Measurements from ENCODE around the gene YKT6.
A peak's percentile ranks its signal among the peaks of the same experiment; 100 is the strongest.

The YKT6 gene

DNA sequence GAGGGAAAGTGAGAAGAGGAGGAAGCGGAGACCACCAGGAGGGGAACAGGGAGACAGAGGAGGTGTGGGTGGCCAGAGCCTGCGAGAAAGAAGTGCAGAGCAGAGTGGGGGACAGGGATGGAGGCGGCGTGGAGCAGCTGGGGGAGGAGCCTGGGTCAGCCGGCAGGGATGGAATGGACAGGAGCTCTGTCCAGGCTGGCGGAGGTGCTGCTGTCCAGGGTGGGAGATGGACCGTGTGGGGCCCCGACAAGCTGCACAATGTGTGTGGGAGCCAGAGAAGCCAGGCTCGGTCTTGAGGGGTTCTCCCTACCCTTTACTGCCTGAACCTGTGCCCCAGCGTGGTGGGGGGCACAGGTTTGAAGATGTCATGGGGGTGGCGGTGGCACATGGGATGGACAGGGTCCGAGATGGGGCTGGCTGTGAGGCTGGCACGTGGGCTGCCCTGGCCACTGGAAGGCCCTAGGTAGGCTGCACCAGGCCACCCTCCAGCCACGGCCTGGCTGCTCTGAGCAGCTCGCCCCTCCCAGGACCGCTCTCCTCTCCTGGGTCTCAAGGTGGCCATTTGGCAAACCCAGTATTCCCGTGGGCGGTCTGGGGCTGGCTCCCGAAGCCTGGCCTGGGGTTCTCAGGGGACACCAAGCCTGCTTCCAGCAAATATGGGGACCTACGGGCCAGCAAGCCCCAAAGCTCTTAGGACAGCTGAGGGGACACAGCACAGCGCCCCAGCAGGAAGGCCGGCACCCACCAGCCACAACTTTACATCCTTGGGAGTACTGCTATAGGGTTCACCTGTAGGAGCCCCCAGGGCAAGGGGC is 32.3 kb downstream of the YKT6 start:
- no peak for DNase-seq (ENCODE audit: low read depth, low spot score)

- no peak for DNase-seq (ENCODE audit: low read depth, low spot score)
Measured at GRCh38 chr7:44235066-44235465, 34.3 kb downstream of the YKT6 start.

DNA sequence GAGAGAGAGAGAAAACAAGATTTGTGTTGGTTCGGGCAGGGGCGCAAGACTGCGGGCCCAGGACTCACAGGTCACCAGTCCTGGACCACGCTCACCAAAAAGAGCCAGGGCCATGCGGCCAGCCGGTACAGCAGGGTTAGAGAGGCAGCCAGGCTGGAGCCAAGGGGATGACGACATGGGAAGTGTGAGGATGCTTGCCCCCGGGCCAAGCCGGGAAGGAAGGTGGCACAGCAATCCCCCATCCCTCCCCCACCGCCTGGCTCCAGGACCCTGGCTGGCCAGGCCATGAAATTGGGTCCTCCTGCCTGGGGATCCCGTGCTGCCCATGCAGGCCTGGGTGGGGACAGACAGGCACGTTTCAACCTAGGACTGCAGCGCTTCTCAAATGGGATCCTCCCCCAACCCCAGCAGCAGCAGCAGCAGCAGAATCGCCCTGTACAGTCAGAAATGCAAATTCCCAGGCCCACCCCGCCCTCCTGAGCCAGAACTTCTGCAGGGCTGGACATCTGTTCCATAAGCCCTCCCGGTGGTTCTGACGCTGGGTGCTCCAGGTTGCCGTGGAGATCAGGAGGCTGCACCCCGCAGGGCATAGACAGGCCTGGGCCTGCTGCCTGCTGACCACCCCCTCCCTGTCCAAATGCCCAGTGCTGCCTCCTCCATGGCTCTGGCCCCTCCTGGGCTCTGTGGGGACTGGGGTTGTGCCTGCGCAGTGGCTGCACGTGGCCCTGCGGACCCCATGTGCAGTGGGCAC is 35.0 kb downstream of the YKT6 start:
- DNase-seq (ENCODE audit: low read depth, low spot score), result no peak

GRCh38 chr7:44236333-44236728 is 35.6 kb downstream of the YKT6 start:
- DNase-seq (ENCODE audit: low read depth, low spot score), result peak; percentile 58

- DNase-seq (ENCODE audit: low read depth, low spot score), result no peak
Measured at GRCh38 chr7:44237696-44238095, 36.9 kb downstream of the YKT6 start.

DNA sequence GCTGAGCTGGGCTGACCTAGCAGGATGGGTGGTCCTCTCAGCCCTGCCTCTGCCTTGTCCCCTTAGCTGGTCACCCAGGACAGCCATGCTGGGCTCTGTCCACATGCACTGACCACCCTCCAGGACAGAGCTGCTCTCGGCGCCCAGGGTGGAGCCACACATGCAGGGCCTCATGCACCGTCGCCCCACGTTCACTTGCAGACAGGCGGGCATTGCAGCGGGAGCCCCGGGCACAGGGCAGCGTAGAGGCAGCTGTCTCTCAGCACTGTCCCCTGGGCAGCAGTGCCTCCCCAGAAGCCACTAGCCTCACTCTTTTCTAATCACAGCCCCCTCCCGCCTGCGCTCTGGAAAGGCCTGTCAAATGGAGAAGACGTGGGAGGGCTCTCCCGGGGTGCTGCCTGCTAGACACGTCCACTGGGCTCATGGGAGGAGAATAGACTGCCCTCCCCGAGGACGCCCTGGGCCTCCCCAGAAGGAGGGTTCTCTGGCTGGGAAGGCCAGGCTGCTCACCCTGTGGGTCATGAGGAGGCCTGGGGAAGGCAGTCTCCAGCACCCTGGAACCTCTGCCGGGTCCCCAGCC is 37.4 kb downstream of the YKT6 start:
- DNase-seq (ENCODE audit: low read depth, low spot score), result no peak

DNA sequence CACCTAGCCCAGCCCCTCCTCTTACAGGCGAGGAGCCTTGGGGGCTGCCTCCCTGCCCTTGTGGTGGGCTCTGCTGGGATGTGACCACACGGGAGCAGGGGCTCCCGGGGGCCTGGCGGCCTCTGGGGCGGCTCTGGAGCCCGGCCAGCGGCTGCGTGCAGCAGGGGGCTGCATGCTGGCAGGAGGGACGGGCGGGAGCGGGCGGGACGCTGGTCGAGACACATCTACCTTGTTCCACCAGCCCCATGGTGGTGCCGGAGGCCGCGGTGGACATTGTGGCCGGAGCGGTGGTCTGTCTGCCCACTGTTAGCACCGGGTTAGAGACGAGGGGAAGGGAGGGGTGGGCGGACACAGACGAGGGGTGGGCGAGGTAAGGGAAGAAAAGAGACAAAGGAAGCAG is 38.6 kb downstream of the YKT6 start:
- DNase-seq (ENCODE audit: low read depth, low spot score), result no peak

DNA sequence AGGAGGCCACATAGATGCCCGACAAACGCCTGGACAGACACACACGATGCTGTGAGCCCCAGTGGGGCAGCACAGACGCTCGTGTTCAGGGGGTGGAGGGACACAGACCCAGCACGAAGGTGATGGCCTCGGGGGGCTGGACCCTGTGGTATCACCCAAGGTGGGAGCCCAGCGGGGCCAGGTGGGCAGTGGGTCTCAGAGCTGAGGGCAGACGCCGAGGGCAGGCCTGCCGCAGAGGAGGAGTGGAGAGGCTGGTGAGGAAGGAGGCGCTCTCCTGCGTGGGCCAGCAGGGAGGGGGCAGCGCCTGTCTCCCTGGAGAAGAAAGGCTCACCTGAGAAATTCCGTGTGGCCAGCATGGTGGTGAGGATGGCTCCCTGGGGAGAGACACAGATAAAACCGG is 39.6 kb downstream of the YKT6 start:
- DNase-seq (ENCODE audit: low read depth, low spot score), result no peak

DNA sequence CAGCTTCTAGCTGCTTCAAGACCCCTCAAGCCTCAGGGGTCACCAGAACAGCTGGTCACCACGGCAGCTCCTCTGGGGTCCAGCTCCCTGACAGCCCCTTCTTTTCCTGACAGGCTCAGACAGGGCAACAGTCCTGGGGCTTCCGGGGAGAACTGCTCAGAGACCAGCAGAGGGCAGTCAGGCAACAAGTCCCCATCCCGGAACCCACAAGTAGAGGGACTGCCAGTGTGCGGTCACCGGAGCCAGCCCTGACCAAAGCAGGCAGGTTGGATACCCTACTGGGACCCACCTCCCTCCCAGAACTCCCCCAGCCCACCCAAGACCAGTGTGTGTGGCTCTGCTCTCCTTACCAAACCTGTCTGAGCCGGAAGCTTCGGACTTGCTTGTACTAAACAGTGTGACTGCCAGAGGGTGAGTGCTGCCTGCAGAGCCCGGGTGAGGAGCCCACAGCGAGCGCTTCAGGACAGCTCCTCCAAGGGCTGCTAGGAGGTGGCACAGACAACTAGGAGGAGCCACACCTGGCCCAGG is 40.3 kb downstream of the YKT6 start:
- peak; percentile 82 for DNase-seq (ENCODE audit: low read depth, low spot score)

GRCh38 chr7:44242091-44242490 is 41.3 kb downstream of the YKT6 start:
- DNase-seq (ENCODE audit: low read depth, low spot score), result no peak

DNA sequence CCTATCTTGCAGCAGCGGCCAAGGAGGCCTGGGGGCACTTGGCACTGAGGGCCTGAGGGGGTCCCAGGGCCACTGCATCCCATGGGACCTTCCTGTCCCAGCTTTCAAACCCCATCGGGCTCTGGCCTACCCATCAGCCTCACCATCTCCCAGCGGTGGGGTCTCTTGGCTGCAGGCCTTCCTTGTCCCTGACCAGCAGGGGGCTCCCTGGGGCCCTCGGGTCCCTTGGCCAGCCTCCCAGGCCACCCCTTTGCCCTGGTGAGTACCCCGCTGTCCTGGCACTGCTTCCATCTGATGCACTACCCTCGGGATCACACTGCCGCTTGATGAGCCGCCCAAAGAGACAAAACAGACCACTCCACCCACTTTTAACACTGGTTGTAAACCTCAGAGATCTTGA is 43.5 kb downstream of the YKT6 start:
- DNase-seq (ENCODE audit: low read depth, low spot score), result no peak

DNA sequence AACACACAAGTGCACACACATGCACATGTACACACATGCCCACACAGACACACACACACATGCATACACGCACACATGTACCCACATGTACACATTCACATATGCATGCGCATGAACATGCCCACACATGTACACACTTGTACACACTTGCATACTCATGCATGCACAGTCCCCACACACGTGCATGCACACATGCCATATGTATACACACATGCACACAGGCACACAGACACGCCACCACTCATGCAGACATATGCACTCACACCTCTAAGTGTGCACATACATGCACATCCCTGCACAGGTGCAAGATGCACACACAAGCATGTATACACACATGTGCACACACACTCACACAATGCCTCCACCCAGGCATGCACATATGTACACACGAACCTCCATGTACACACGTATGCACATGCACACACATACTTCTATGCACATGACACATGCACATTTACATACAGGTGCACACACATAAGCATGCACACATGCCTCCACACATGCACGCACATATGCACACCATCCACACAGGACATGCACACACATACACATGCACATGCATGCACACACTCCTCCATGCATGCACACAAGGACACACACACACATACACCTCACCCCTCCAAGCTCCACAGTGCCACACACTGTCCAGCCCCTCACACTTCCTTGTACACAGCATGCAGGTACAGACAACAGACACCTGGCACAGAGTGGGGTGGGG is 45.8 kb downstream of the YKT6 start:
- no peak for DNase-seq (ENCODE audit: low read depth, low spot score)

GRCh38 chr7:44247868-44248651 is 47.3 kb downstream of the YKT6 start:
- DNase-seq (ENCODE audit: low read depth, low spot score), result no peak

- DNase-seq (ENCODE audit: low read depth, low spot score), result no peak
Measured at GRCh38 chr7:44249639-44250234, 49.0 kb downstream of the YKT6 start.

DNA sequence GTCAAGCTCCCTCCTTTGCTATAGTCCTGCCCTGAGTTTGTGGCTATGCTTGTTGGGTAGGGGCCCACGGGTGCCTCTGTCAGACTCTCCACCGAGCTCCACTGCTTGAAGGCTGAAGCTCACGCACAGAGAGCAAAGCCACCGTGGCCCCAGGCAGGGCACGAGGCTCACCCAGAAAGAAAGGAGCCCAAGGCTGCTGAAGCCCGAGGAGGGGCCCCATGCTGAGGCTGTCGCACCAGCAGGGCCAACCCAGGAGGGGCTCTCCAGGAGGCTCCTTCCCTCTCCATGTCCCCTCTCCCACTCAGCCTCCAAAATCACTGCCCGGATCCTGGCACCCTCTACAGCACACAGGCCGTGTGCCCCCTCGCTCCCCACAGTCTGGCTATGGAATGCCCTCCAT is 50.5 kb downstream of the YKT6 start:
- no peak for DNase-seq (ENCODE audit: low read depth, low spot score)

- no peak for DNase-seq (ENCODE audit: low read depth, low spot score)
Measured at GRCh38 chr7:44251881-44252280, 51.1 kb downstream of the YKT6 start.

GRCh38 chr7:44256459-44256858 is 55.7 kb downstream of the YKT6 start:
- no peak for DNase-seq (ENCODE audit: low read depth, low spot score)

DNA sequence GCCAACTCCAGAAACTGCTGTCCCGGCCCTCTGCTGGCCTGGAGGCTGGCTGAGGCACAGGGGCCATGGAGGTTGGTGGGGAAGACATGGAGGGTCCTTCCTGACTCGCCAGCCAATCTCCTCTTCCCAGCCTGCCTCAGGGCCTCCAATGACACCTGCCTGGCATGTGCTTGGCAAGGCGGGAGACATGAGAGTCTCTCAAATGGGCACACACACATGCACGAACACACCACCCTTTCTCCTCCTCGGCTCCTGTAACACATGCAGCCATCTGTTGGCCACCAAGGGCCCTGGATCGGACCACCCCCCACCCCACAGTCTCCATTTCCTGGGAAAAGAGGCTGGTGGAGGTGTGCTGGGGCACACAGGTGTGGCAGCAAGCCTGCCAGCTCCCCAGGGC is 56.4 kb downstream of the YKT6 start:
- DNase-seq (ENCODE audit: low read depth, low spot score), result no peak

DNA sequence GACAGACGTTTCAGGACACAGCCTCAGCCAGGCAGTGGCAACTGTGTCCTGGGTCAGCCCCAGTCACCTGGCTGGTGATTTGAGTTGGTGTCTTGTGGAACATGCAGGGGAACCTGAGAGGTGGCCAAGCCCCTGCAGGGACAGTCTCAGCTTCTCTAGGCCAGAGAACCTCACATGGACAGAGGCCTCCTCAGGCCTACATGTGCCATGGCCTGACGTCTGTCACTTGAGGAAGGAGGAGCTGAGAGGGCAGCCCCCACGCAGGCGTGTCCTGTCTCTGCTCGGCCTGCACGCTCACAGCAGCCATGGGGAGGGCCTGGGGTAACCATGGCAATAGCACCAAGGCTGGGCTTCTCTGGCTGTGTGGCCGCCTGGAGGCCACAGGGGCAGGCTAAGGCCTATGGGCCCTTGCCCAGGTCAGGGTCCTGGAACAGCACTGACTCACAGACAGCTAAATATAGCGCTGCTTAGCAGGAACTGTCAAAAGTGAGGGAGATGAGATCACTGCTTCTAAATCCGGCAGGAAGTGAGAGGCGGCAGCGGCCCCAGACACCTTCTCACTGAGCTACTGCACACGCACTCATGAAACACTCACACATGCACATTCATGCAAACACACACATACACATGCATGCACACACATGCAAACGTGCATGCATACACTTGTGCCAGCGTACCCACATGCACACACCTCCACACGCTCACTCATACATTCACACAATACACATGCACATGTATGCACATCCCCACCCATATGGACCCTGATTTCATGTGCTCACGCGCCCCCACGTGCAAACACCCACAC is 57.0 kb downstream of the YKT6 start:
- peak; percentile 81 for DNase-seq (ENCODE audit: low read depth, low spot score)

- no peak for DNase-seq (ENCODE audit: low read depth, low spot score)
Measured at GRCh38 chr7:44258423-44258760, 57.6 kb downstream of the YKT6 start.

Data from ELF-1 (cell line).